ENCODE data around the gene LRFN2.

DNA sequence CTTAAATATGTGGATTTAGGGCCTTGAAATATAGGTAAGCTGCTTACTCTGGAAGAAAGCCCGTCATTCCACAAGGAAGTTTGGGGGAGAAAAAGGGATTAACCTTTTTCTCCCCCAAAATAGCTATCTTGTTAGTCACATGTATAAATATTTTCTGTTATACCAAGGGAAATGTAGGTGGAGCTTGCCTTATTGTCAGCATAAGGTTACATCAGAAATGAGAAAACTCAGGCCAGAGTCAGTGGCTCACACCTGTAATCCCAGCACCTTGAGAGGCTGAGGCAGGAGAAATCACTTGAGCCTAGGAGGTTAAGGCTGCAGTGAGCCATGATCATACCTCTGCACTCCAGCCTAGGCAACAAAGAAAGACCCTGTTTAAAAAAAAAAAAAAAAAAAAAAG, 129.9 kb downstream of the LRFN2 start:
- TF ChIP-seq POLR2A (IDR thresholded peaks at IDR 0.05) (no peak), POLR2AphosphoS5 (IDR thresholded peaks at IDR 0.05) (no peak)

Measured in prostate gland (tissue), 1 donor.